Stomach smooth muscle (tissue), 2 donors: ENCODE results near the gene LRRTM2.
A peak's percentile ranks its signal among the peaks of the same experiment; 100 is the strongest.
"Not testable (repeated sequence)": the region's sequence is repeated elsewhere in the genome, so short reads cannot be mapped to it uniquely, and the experiment has no call there.

Experiments
- H3K27ac ChIP-seq: one replicate; pipeline ENCODE4 v1.7.0; 2013; ENCODE audit warnings: mild to moderate bottlenecking, low read length, inconsistent platforms
- H3K27me3 ChIP-seq, 2 donors: one replicate each; pipeline ENCODE4 v1.7.0; 2013; ENCODE audit warnings: low read length in 2 of 2; ENCODE audit not compliant: insufficient read depth in 2 of 2, control insufficient read depth in 1 of 2
- H3K36me3 ChIP-seq, 2 donors: one replicate each; pipeline ENCODE4 v1.7.0; 2013; ENCODE audit warnings: low read length in 2 of 2; ENCODE audit not compliant: control insufficient read depth in 2 of 2, insufficient read depth in 2 of 2
- H3K4me1 ChIP-seq: one replicate; pipeline ENCODE4 v1.7.0; 2013; ENCODE audit warnings: low read length; ENCODE audit not compliant: control insufficient read depth, insufficient read depth
- H3K4me3 ChIP-seq, 2 donors: one replicate each; pipeline ENCODE4 v1.7.0; 2013; ENCODE audit warnings: low read length in 2 of 2
- H3K9ac ChIP-seq, 2 donors: one replicate each; pipeline ENCODE4 v1.7.0; 2013; ENCODE audit warnings: low read length in 2 of 2, mild to moderate bottlenecking in 1 of 2
- H3K9me3 ChIP-seq, 2 donors: one replicate each; pipeline ENCODE4 v1.7.0; 2013; ENCODE audit warnings: low read length in 2 of 2; ENCODE audit not compliant: control insufficient read depth in 2 of 2
- donor health status: healthy.
- donor health status: Pancreatic carcinoma.

The LRRTM2 gene, protein sequence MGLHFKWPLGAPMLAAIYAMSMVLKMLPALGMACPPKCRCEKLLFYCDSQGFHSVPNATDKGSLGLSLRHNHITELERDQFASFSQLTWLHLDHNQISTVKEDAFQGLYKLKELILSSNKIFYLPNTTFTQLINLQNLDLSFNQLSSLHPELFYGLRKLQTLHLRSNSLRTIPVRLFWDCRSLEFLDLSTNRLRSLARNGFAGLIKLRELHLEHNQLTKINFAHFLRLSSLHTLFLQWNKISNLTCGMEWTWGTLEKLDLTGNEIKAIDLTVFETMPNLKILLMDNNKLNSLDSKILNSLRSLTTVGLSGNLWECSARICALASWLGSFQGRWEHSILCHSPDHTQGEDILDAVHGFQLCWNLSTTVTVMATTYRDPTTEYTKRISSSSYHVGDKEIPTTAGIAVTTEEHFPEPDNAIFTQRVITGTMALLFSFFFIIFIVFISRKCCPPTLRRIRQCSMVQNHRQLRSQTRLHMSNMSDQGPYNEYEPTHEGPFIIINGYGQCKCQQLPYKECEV

DNA sequence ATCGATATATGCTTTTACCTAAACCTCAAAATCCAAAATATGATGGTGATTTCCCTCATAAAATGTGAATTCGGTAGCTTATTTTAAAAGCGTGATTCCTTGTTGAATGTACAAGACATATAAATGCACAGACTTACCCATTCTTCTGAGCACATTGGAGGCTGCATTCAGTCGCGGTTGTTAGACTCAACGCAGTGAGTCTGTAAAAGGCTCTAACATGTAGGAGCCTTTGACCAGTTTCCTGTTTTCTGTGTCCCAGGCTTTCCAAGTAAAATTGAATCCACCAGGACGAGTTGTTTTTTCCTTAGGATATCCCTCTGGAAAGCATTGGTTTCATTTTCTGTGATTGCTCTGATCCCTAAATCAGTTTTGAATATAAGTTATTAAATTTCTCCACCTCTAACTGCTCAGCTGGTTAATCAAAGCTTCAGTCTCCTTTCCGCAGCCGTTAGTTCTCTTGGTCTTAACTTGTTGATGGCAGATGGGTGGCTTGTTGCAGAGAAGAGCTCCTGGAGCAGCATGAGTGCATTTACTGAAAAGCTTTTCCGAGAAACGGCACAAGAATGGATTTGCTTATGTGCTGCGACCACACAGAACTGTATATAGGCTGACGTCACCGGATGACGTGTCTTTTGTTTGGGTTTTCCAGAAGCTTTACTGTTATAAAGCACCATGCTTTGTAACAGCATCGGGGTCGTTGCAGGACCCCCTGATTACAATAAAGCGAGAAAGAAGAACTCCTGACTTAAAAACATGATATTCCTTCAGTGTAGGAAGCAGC, at the start of gene LRRTM2:
Gene LRRTM2, minus strand, starts transcription at position 565 of the 781 bp plus-strand sequence. Its CDS starts 424 bp downstream, at position 141.
- Histone ChIP-seq H3K4me3 (peak within 1 kb of the TSS; percentile 54 to 57), H3K9me3 (no peaks in the 10 kb centered on the region), H3K4me1 (peaks cover 7% of the 10 kb centered on the region), H3K36me3 (no peaks in the 10 kb centered on the region), H3K9ac (peak within 1 kb of the TSS; percentile 10 to 29), H3K27ac (no peak within 1 kb of the TSS), H3K27me3 (no peaks in the 10 kb centered on the region)

- Histone ChIP-seq H3K4me3 (no peak overlapping the region), H3K27me3 (no peaks in the 10 kb centered on the region), H3K36me3 (peaks cover 30 to 36% of the 10 kb centered on the region in 2 donors), H3K27ac (no peak overlapping the region), H3K9ac (no peak overlapping the region), H3K9me3 (no peaks in the 10 kb centered on the region), H3K4me1 (peaks cover 4% of the 10 kb centered on the region)
Measured at GRCh38 chr5:138922494-138922893, 47.4 kb upstream of the LRRTM2 start.

DNA sequence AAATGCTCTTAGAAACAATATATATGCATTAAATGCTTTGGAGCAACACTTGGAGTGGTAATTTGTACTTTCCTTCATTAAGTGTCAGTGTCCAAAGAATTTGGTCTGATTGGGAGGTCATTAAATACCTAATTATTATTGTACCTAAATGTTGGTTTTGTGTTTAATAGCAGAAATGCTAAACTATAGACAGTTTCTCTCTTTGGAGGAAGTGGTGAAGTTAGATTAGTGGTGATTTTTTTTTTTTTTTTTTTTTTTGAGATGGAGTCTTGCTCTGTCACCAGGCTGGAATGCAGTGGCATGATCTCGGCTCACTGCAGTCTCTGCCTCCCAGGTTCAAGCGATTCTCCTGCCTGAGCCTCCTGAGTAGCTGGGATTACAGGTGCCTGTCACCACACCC, 46.2 kb upstream of the LRRTM2 start:
- not testable (repeated sequence) for H3K9me3 ChIP-seq, H3K9ac ChIP-seq, H3K4me1 ChIP-seq, H3K27me3 ChIP-seq, H3K4me3 ChIP-seq, H3K27ac ChIP-seq
- peaks cover 22 to 28% of the 10 kb centered on the region in 2 donors for H3K36me3 ChIP-seq

- peaks cover 10 to 16% of the 10 kb centered on the region in 2 donors for H3K36me3 ChIP-seq
- H3K27ac ChIP-seq = no peak overlapping the region
- no peaks in the 10 kb centered on the region for H3K4me1 ChIP-seq
- H3K9ac ChIP-seq = no peak overlapping the region
- H3K9me3 ChIP-seq = no peaks in the 10 kb centered on the region
- H3K27me3 ChIP-seq = no peaks in the 10 kb centered on the region
- H3K4me3 ChIP-seq = no peak overlapping the region
Measured at GRCh38 chr5:138920181-138920580, 45.0 kb upstream of the LRRTM2 start.

DNA sequence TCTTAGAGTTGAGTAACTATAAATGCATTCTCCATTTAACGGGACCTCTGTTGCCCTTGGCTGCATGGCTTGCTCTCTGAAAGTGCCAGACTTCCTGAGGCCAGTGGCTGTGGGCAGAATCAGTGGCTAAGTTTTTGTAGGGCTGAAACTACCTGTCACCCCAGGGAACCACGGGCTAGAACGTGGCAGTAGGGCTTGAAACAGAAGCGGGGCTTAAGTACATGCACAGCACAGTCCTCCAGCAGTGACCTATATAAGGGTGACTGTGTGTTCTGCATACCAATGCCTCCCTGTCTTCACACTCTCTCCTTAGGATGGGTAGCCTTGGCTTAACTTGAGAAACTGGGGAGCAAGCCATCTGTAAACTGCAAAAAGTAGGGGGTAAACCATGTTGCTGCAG, 43.6 kb upstream of the LRRTM2 start:
- Histone ChIP-seq H3K4me1 (no peaks in the 10 kb centered on the region), H3K9me3 (no peaks in the 10 kb centered on the region), H3K27me3 (no peaks in the 10 kb centered on the region), H3K9ac (no peak overlapping the region), H3K36me3 (peaks cover 3 to 8% of the 10 kb centered on the region in 2 donors), H3K4me3 (no peak overlapping the region), H3K27ac (no peak overlapping the region)

DNA sequence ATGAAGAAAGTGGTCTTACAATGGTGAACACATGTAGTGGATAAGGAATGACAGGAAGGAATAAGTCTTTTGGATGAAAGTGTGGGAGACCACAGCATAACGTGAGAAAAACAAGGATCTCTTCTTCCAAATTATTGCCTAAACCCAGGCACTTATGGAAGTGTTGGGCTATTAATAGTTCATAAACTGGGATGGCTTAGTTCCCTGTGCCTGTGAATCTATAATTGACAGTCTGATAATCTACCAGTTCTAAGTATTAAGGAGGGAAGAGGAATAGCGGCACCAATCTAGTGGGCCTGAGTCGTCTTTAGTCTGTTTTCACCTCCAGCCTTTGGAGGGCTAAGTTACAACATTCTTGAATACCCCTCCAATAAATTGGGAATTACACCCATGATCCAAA, 39.2 kb upstream of the LRRTM2 start:
- Histone ChIP-seq H3K36me3 (peaks cover 5 to 6% of the 10 kb centered on the region in 2 donors), H3K27ac (no peak overlapping the region)

GRCh38 chr5:138913773-138914172, 38.6 kb upstream of the LRRTM2 start:
- no peak overlapping the region for H3K9ac ChIP-seq
- no peak overlapping the region for H3K27ac ChIP-seq
- H3K9me3 ChIP-seq = no peaks in the 10 kb centered on the region
- no peak overlapping the region for H3K4me3 ChIP-seq
- no peaks in the 10 kb centered on the region for H3K4me1 ChIP-seq
- H3K36me3 ChIP-seq = peaks cover 4 to 6% of the 10 kb centered on the region in 2 donors
- H3K27me3 ChIP-seq = no peaks in the 10 kb centered on the region

More for the DNA sequence above, 39.2 kb upstream of the LRRTM2 start:
- Histone ChIP-seq H3K27me3 (no peaks in the 10 kb centered on the region), H3K9ac (no peak overlapping the region), H3K4me1 (no peaks in the 10 kb centered on the region), H3K9me3 (no peaks in the 10 kb centered on the region), H3K4me3 (no peak overlapping the region)

GRCh38 chr5:138912093-138912492, 37.0 kb upstream of the LRRTM2 start:
- Histone ChIP-seq H3K36me3 (peaks cover 3 to 10% of the 10 kb centered on the region in 2 donors), H3K4me1 (no peaks in the 10 kb centered on the region), H3K9me3 (no peaks in the 10 kb centered on the region), H3K4me3 (no peak overlapping the region), H3K27me3 (no peaks in the 10 kb centered on the region), H3K27ac (no peak overlapping the region), H3K9ac (no peak overlapping the region)

GRCh38 chr5:138911441-138911840, 36.3 kb upstream of the LRRTM2 start:
- peaks cover 7 to 10% of the 10 kb centered on the region in 2 donors for H3K36me3 ChIP-seq
- no peak overlapping the region for H3K4me3 ChIP-seq
- H3K27me3 ChIP-seq = no peaks in the 10 kb centered on the region
- H3K9me3 ChIP-seq = no peaks in the 10 kb centered on the region
- H3K27ac ChIP-seq = no peak overlapping the region
- no peaks in the 10 kb centered on the region for H3K4me1 ChIP-seq
- no peak overlapping the region for H3K9ac ChIP-seq

GRCh38 chr5:138910546-138911185, 35.5 kb upstream of the LRRTM2 start:
- Histone ChIP-seq H3K27ac (no peak overlapping the region), H3K9ac (no peak overlapping the region), H3K36me3 (peaks cover 12 to 16% of the 10 kb centered on the region in 2 donors), H3K27me3 (no peaks in the 10 kb centered on the region), H3K4me3 (no peak overlapping the region), H3K4me1 (no peaks in the 10 kb centered on the region), H3K9me3 (no peaks in the 10 kb centered on the region)
